HCT116 (cell line): ENCODE results near the gene ANKRD16. TPM values are rescaled to one million over a fixed set of nuclear protein-coding genes. Genes with fewer than 3 reads are reported as not detected.

Experiments
- ATAC-seq: fragments of 200-7000 bp; cut with Tn5 transposase; 2 replicates; pipeline ENCODE4 v1.9.1; 2020; ENCODE audit warnings: mild to moderate bottlenecking, moderate library complexity
- BruUV-seq: library from RNA; stranded (reverse); fragments of 400-500 nt; replicated peaks from 2 replicates; lab custom pipeline; 2021; lab: Mats Ljungman, UMichigan
- CTCF ChIA-PET: fragments of 300-600 bp; sonication (Branson Sonifier 250); formaldehyde crosslinking; loops from one replicate; lab custom pipeline; 2021; ENCODE audit warnings: antibody characterized with exemption; lab: Charles Lee
- POLR2A ChIA-PET: fragments of 300-600, 350-600 bp; sonication (Branson Sonifier 250); formaldehyde crosslinking; loops from one replicate; lab custom pipeline; 2021; ENCODE audit warnings: antibody characterized with exemption; lab: Charles Lee
- RAD21 ChIA-PET, 2 experiments: fragments of 300-600 bp; sonication (Branson Sonifier 250); formaldehyde crosslinking; loops; one replicate each; lab custom pipeline; 2023; ENCODE audit warnings: low total read pairs in 2 of 2; ENCODE audit not compliant: uncharacterized antibody in 2 of 2, unreplicated experiment in 2 of 2, low non-redundant PET in 1 of 2; lab: Charles Lee
- DNase-seq: peaks from one replicate; pipeline ENCODE4 v3.0.0-alpha.2; 2010; ENCODE audit warnings: low read depth, low spot score
- H2AFZ ChIP-seq: fragments of 200-600 bp; shearing (Covaris generic), sonication (generic); 2 replicates; pipeline ENCODE4 v1.6.1; 2017; ENCODE audit warnings: low read depth, mixed run types, mixed read lengths, antibody characterized with exemption, low read length; ENCODE audit not compliant: poor library complexity, severe bottlenecking
- H3K27ac ChIP-seq: 2 replicates; pipeline ENCODE4 v1.5.1; 2012; ENCODE audit warnings: low read depth, low read length
- H3K27me3 ChIP-seq: fragments of 200-600 bp; sonication (generic); 2 replicates; pipeline ENCODE4 v1.6.1; 2016; ENCODE audit warnings: mixed run types, low read length, mixed read lengths; ENCODE audit not compliant: insufficient read depth
- H3K36me3 ChIP-seq, 2 experiments: fragments of 200-500 bp in 1 of 2; fragments of 200-600 bp in 1 of 2; sonication (Bioruptor generic) in 1 of 2; sonication (generic) in 1 of 2; 2 replicates each; pipeline versions ENCODE4 v1.5.1 to v1.6.1; 2014 to 2016; ENCODE audit warnings: low read length in 2 of 2, inconsistent platforms in 1 of 2, mixed read lengths in 1 of 2, mixed run types in 1 of 2; ENCODE audit not compliant: insufficient read depth in 2 of 2, control insufficient read depth in 1 of 2
- H3K4me1 ChIP-seq, 2 experiments: fragments of 200-600 bp in 1 of 2; sonication (generic) in 1 of 2; 2 replicates each; pipeline versions ENCODE4 v1.5.1 to v1.6.1; 2012 to 2017; ENCODE audit warnings: low read length in 2 of 2, inconsistent platforms in 1 of 2, mild to moderate bottlenecking in 1 of 2, mixed read lengths in 1 of 2, mixed run types in 1 of 2, moderate library complexity in 1 of 2; ENCODE audit not compliant: insufficient read depth in 2 of 2, control insufficient read depth in 1 of 2
- H3K4me2 ChIP-seq: fragments of 200-600 bp; sonication (generic); 2 replicates; pipeline ENCODE4 v1.6.1; 2017; ENCODE audit warnings: mixed run types, low read length, mixed read lengths
- H3K4me3 ChIP-seq, 2 experiments: fragments of 200-600 bp in 1 of 2; sonication (generic) in 1 of 2; replicated peaks in 1 of 2; 2 replicates each; pipeline ENCODE4 v1.5.1; 2011 to 2016; ENCODE audit warnings: low read length in 2 of 2, control low read depth in 1 of 2, low read depth in 1 of 2, mild to moderate bottlenecking in 1 of 2, mixed read lengths in 1 of 2, mixed run types in 1 of 2
- H3K79me2 ChIP-seq: fragments of 200-600 bp; sonication (generic); 2 replicates; pipeline ENCODE4 v1.6.1; 2017; ENCODE audit warnings: mild to moderate bottlenecking, mixed run types, low read length, moderate library complexity, mixed read lengths; ENCODE audit not compliant: insufficient read depth
- H3K9ac ChIP-seq: fragments of 200-600 bp; sonication (generic); 2 replicates; pipeline ENCODE4 v1.6.1; 2016; ENCODE audit warnings: low read length, mixed read lengths
- H3K9me2 ChIP-seq: fragments of 200-600 bp; sonication (generic), shearing (Covaris generic); 2 replicates; pipeline ENCODE4 v1.6.1; 2017; ENCODE audit warnings: mixed run types, mild to moderate bottlenecking, moderate library complexity; ENCODE audit not compliant: insufficient read depth
- H3K9me3 ChIP-seq, 2 experiments: fragments of 200-500 bp in 1 of 2; fragments of 200-600 bp in 1 of 2; sonication (Bioruptor generic) in 1 of 2; sonication (generic) in 1 of 2; 2 replicates each; pipeline ENCODE4 v1.6.1; 2014 to 2017; ENCODE audit warnings: low read length in 2 of 2, mixed read lengths in 2 of 2, inconsistent platforms in 1 of 2, low read depth in 1 of 2, mild to moderate bottlenecking in 1 of 2, mixed run types in 1 of 2, moderate library complexity in 1 of 2; ENCODE audit not compliant: control insufficient read depth in 1 of 2, insufficient read depth in 1 of 2
- H4K20me1 ChIP-seq: fragments of 200-600 bp; sonication (generic), shearing (Covaris generic); 2 replicates; pipeline ENCODE4 v1.6.1; 2017; ENCODE audit warnings: mixed run types, mild to moderate bottlenecking, moderate library complexity; ENCODE audit not compliant: insufficient read depth
- ATF3 ChIP-seq: IDR thresholded peaks from 2 replicates; pipeline ENCODE4 v1.6.1; 2012
- CEBPB ChIP-seq: IDR thresholded peaks from 2 replicates; pipeline ENCODE4 v1.6.1; 2012; ENCODE audit warnings: low read depth
- ELF1 ChIP-seq: IDR thresholded peaks from 2 replicates; pipeline ENCODE4 v1.6.1; 2012; ENCODE audit warnings: low read depth, borderline replicate concordance
- EZH2 ChIP-seq: fragments of 200-600 bp; sonication (generic); IDR thresholded peaks from 2 replicates; pipeline ENCODE4 v1.6.1; 2017; ENCODE audit warnings: antibody characterized with exemption, mixed run types
- FOSL1 ChIP-seq: IDR thresholded peaks from 2 replicates; pipeline ENCODE4 v1.6.1; 2012; ENCODE audit warnings: low read depth
- MAX ChIP-seq: IDR thresholded peaks from 2 replicates; pipeline ENCODE4 v1.6.1; 2012
- REST ChIP-seq: IDR thresholded peaks from 2 replicates; pipeline ENCODE4 v1.6.1; 2012; ENCODE audit warnings: low read depth
- SIN3A ChIP-seq: IDR thresholded peaks from 2 replicates; pipeline ENCODE4 v1.6.1; 2012; ENCODE audit warnings: low read depth
- ZBTB33 ChIP-seq: IDR thresholded peaks from 2 replicates; pipeline ENCODE4 v1.6.1; 2011; ENCODE audit warnings: mild to moderate bottlenecking, low read length, moderate library complexity; ENCODE audit not compliant: insufficient replicate concordance; ENCODE audit errors: extremely low read depth
- ZFX ChIP-seq: fragments of 450-650 bp; IDR thresholded peaks from 2 replicates; pipeline ENCODE4 v1.6.1; 2017
- intact Hi-C: fragments of 100-400 bp; cut with micrococcal nuclease; formaldehyde crosslinking; loops from 2 replicates; pipeline ENCODE4 v1.10.0; 2022
- total RNA-seq: library from RNA; stranded (reverse); gene quantifications from one replicate; pipeline ENCODE4 v1.2.1, GENCODE V29; 2021; ENCODE audit not compliant: unreplicated experiment

The ANKRD16 gene
- total RNA-seq, 1 experiment from 2014 or later = 9.4 TPM

GRCh38 chr10:5903563-5903962 is 13.9 kb upstream of the ANKRD16 start:
- Histone ChIP-seq H3K4me3 (no peak overlapping the region), H2AFZ (no peak overlapping the region), H4K20me1 (no peaks in the 10 kb centered on the region), H3K79me2 (no peaks in the 10 kb centered on the region; the same call in 1 of the 2 replicates), H3K27ac (no peak overlapping the region), H3K9me2 (no peaks in the 10 kb centered on the region), H3K4me1 (no peaks in the 10 kb centered on the region), H3K9me3 (no peaks in the 10 kb centered on the region), H3K27me3 (no peaks in the 10 kb centered on the region), H3K4me2 (no peak overlapping the region), H3K36me3 (no peaks in the 10 kb centered on the region; a peak in 1 of 4 replicates), H3K9ac (no peak overlapping the region)
- BruUV-seq = no TSS peak
- TF ChIP-seq ZFX (no peak), ELF1 (no peak), EZH2 (no peak), FOSL1 (no peak), ATF3 (no peak), CEBPB (no peak), SIN3A (no peak), ZBTB33 (no peak), MAX (no peak), REST (no peak)
- CTCF ChIA-PET = interaction anchor here (1.0 kb wide), 1 partner anchor 14 kb away, joined by 3 read pairs; the partner anchor contains the start of genes ANKRD16 and FBH1
- no peak for DNase-seq
- ATAC-seq = no peak
- RAD21 ChIA-PET = no interaction called here
- intact Hi-C loops = no loop called here
- POLR2A ChIA-PET = no interaction called here
